GM19099 (cell line): ENCODE results near the gene TBC1D22A.

Source experiments
- POLR2A ChIP-seq: IDR thresholded peaks from 3 replicates; pipeline ENCODE4 v1.6.1; 2011; ENCODE audit warnings: low read depth; ENCODE audit not compliant: insufficient read length; ENCODE audit errors: extremely low read depth

TBC1D22A gene

GRCh38 chr22:47197773-47198500 lies 435.5 kb downstream of the TBC1D22A start:
- TF ChIP-seq POLR2A: no peak

- no peak for TF ChIP-seq POLR2A
Measured at GRCh38 chr22:47198801-47199251, 436.4 kb downstream of the TBC1D22A start.

GRCh38 chr22:47199261-47199978 lies 437.0 kb downstream of the TBC1D22A start:
- no peak for TF ChIP-seq POLR2A

- TF ChIP-seq POLR2A: no peak
Measured at GRCh38 chr22:47199979-47200272, 437.5 kb downstream of the TBC1D22A start.

GRCh38 chr22:47200273-47201051 lies 438.0 kb downstream of the TBC1D22A start:
- no peak for TF ChIP-seq POLR2A

- TF ChIP-seq POLR2A: no peak
Measured at GRCh38 chr22:47201186-47201995, 438.9 kb downstream of the TBC1D22A start.

- TF ChIP-seq POLR2A: no peak
Measured at GRCh38 chr22:47201996-47202818, 439.8 kb downstream of the TBC1D22A start.

- no peak for TF ChIP-seq POLR2A
Measured at GRCh38 chr22:47202819-47203553, 440.5 kb downstream of the TBC1D22A start.

- TF ChIP-seq POLR2A: no peak
Measured at GRCh38 chr22:47203554-47203991, 441.1 kb downstream of the TBC1D22A start.

- no peak for TF ChIP-seq POLR2A
Measured at GRCh38 chr22:47204002-47204979, 441.8 kb downstream of the TBC1D22A start.

- TF ChIP-seq POLR2A: no peak
Measured at GRCh38 chr22:47205081-47205491, 442.6 kb downstream of the TBC1D22A start.

- no peak for TF ChIP-seq POLR2A
Measured at GRCh38 chr22:47205554-47205953, 443.1 kb downstream of the TBC1D22A start.

GRCh38 chr22:47206164-47206563 lies 443.7 kb downstream of the TBC1D22A start:
- TF ChIP-seq POLR2A: no peak
